Psoas muscle (tissue), 8 donors: Measurements from ENCODE around the gene DNASE1. TPM values are rescaled to one million over a fixed set of nuclear protein-coding genes. Genes with fewer than 3 reads are reported as not detected.
A peak's percentile ranks its signal among the peaks of the same experiment; 100 is the strongest.

ENCODE experiments used
- ATAC-seq, 4 donors: fragments of 200-7000 bp; cut with Tn5 transposase; one replicate each; pipeline ENCODE4 v1.9.1; 2020; ENCODE audit warnings: moderate library complexity in 3 of 4, mild to moderate bottlenecking in 2 of 4
- DNase-seq, 2 donors: peaks; one replicate each; pipeline ENCODE4 v3.0.0-alpha.2; 2020
- H3K27ac ChIP-seq: fragments of 200-600 bp; one replicate; pipeline ENCODE4 v1.8.0; 2022
- H3K27me3 ChIP-seq, 3 donors: fragments of 200-600 bp in 1 of 3; one replicate each; pipeline versions ENCODE4 v1.6.1 to v1.8.0; 2013 to 2022; ENCODE audit warnings: low read length in 2 of 3, mild to moderate bottlenecking in 2 of 3, moderate library complexity in 1 of 3; ENCODE audit not compliant: insufficient read depth in 3 of 3
- H3K36me3 ChIP-seq, 2 donors: fragments of 200-600 bp in 1 of 2; one replicate each; pipeline versions ENCODE4 v1.6.1 to v1.8.0; 2013 to 2022; ENCODE audit warnings: low read depth in 1 of 2, mild to moderate bottlenecking in 1 of 2, moderate library complexity in 1 of 2; ENCODE audit not compliant: insufficient read depth in 1 of 2
- H3K4me1 ChIP-seq: fragments of 200-600 bp; one replicate; pipeline ENCODE4 v1.8.0; 2022
- H3K4me3 ChIP-seq: fragments of 200-600 bp; one replicate; pipeline ENCODE4 v1.8.0; 2022; ENCODE audit warnings: mild to moderate bottlenecking
- H3K9me3 ChIP-seq: fragments of 200-600 bp; one replicate; pipeline ENCODE4 v1.8.0; 2022
- CTCF ChIP-seq: fragments of 200-600 bp; IDR thresholded peaks from one replicate; pipeline ENCODE4 v1.8.0; 2022; ENCODE audit warnings: antibody characterized with exemption
- WGBS, 3 donors: extraction: QIAGEN DNeasy Blood & Tissue Kit; methylation state at CpG; one replicate each; pipeline versions ENCODE4 v1.1.6 to v1.1.7; 2013; 5-methylcytosine and 5-hydroxymethylcytosine counted together
- intact Hi-C, 2 donors: fragments of 100-400 bp; cut with DNase I; formaldehyde crosslinking; loops; one replicate each; pipeline versions ENCODE4 v1.11.0 to v1.14.2; 2022
- polyA plus RNA-seq, 3 donors: library from polyadenylated mRNA; stranded (reverse); fragments of 200-250 nt; gene quantifications; one replicate each; pipeline ENCODE4 v1.2.3, GENCODE V29; 2013
- total RNA-seq, 4 donors: library from RNA; stranded (reverse); fragmentation: NEBNext Ultra II Directional in 2 of 4; extraction: Animal tissue kit (Norgen Biotek cat#: 25700) in 2 of 4; gene quantifications; one replicate each; pipeline versions ENCODE4 v1.2.1 to v1.2.4, GENCODE V29; 2021 to 2023
- donor health status: healthy with polysubstance abuse.
- donor health status: DM: no; HTN: no; CAD: no; lungs with moderate emphysema.
- donor health status: Bipolar disorder and iron deficiency.
- donor health status: healthy.
- donor health status: DM: yes; HTN: yes; CAD: no.
- donor health status: DM: no; HTN: no; CAD: no.
- donor health status: DM: no; HTN: no; CAD: no.
- donor health status: DM: yes; HTN: yes; CAD: no.

The DNASE1 gene
- total and polyA plus RNA-seq, 7 donors = 0.46 to 7.3 (median 3.1) TPM

GRCh38 chr16:3677994-3678393 is 23.5 kb downstream of the DNASE1 start:
- H3K4me1 ChIP-seq = peaks cover 12% of the 10 kb centered on the region
- no peak overlapping the region for H3K27ac ChIP-seq
- H3K9me3 ChIP-seq = no peaks in the 10 kb centered on the region
- no peak overlapping the region for H3K4me3 ChIP-seq
- intact Hi-C loops = no loop called here
- peaks cover 5 to 84% of the 10 kb centered on the region in 2 donors for H3K36me3 ChIP-seq
- no peak for ATAC-seq
- no peaks in the 10 kb centered on the region for H3K27me3 ChIP-seq
- 92 to 96% (median 93%) methylated on average over 11 of the region's 11 CpGs for WGBS, 3 donors
- peak in 1 of 2 donors; percentile 38 for DNase-seq
- TF ChIP-seq CTCF = no peak

- H3K27me3 ChIP-seq = no peaks in the 10 kb centered on the region
- intact Hi-C loops = no loop called here
- no peak overlapping the region for H3K27ac ChIP-seq
- WGBS, 3 donors = 23 to 32% (median 29%) methylated on average over 3 of the region's 3 CpGs
- DNase-seq (peak; percentile 49 to 77), ATAC-seq (peak; percentile 92 to 95 (median 94))
- no peak for TF ChIP-seq CTCF
- no peaks in the 10 kb centered on the region for H3K9me3 ChIP-seq
- H3K4me3 ChIP-seq = no peak overlapping the region
- peaks cover 12% of the 10 kb centered on the region for H3K4me1 ChIP-seq
- H3K36me3 ChIP-seq = peaks cover 8 to 82% of the 10 kb centered on the region in 2 donors
Observed at GRCh38 chr16:3681206-3681605, 26.7 kb downstream of the DNASE1 start.

GRCh38 chr16:3687021-3687420 is 32.5 kb downstream of the DNASE1 start:
- WGBS, 3 donors = 88 to 93% (median 88%) methylated on average over 7 of the region's 7 CpGs
- peaks cover 17% of the 10 kb centered on the region for H3K4me1 ChIP-seq
- DNase-seq = no peak
- no peak overlapping the region for H3K4me3 ChIP-seq
- H3K36me3 ChIP-seq = peaks cover 8 to 77% of the 10 kb centered on the region in 2 donors
- no peaks in the 10 kb centered on the region for H3K27me3 ChIP-seq
- intact Hi-C loops = no loop called here
- TF ChIP-seq CTCF = no peak
- H3K27ac ChIP-seq = no peak overlapping the region
- ATAC-seq = no peak
- H3K9me3 ChIP-seq = no peaks in the 10 kb centered on the region

GRCh38 chr16:3687792-3688191 is 33.3 kb downstream of the DNASE1 start:
- no peak overlapping the region for H3K4me3 ChIP-seq
- ATAC-seq (no peak), DNase-seq (peak in 1 of 2 donors; percentile 8)
- H3K27me3 ChIP-seq = no peaks in the 10 kb centered on the region
- intact Hi-C loops = no loop called here
- no peaks in the 10 kb centered on the region for H3K9me3 ChIP-seq
- H3K27ac ChIP-seq = no peak overlapping the region
- peaks cover 8 to 70% of the 10 kb centered on the region in 2 donors for H3K36me3 ChIP-seq
- H3K4me1 ChIP-seq = peaks cover 17% of the 10 kb centered on the region
- TF ChIP-seq CTCF = no peak
- 85 to 88% (median 86%) methylated on average over 9 of the region's 9 CpGs for WGBS, 3 donors

- Histone ChIP-seq H3K27ac (peak overlapping the region; percentile 52), H3K36me3 (peaks cover 8 to 52% of the 10 kb centered on the region in 2 donors), H3K27me3 (no peaks in the 10 kb centered on the region), H3K4me3 (no peak overlapping the region), H3K9me3 (no peaks in the 10 kb centered on the region), H3K4me1 (peaks cover 23% of the 10 kb centered on the region)
- ATAC-seq (no peak), DNase-seq (peak in 1 of 2 donors; percentile 15)
- WGBS, 3 donors = 74 to 92% (median 82%) methylated on average over 7 of the region's 7 CpGs
- TF ChIP-seq CTCF = no peak
- intact Hi-C loops = loop anchor here (2.0 to 5.0 kb wide), 2 partner anchors 63 to 191 kb away; partner anchors contain the start of gene CREBBP (in 1 of the 2)
Observed at GRCh38 chr16:3689731-3690130, 35.2 kb downstream of the DNASE1 start.
